Keratinocyte (primary cell): ENCODE measurements around the gene BCL2L12. TPM values are rescaled to one million over a fixed set of nuclear protein-coding genes. Genes with fewer than 3 reads are reported as not detected.

Experiments used
- DNase-seq: peaks from one replicate; pipeline ENCODE4 v3.0.0-alpha.2; 2011; ENCODE audit warnings: low read depth, missing footprints, low spot score
- FAIRE-seq: peaks from 2 replicates; lab custom pipeline; 2011; peaks lifted over from hg19 to GRCh38; lab: Jason Lieb, UNC
- H2AFZ ChIP-seq: 2 replicates; pipeline ENCODE4 v1.6.0; 2012; ENCODE audit warnings: low read length, control low read depth, inconsistent platforms; ENCODE audit not compliant: control insufficient read depth
- H3K27ac ChIP-seq: 2 replicates; pipeline ENCODE4 v1.5.1; 2011; ENCODE audit warnings: low read length; ENCODE audit not compliant: control insufficient read depth, insufficient read depth
- H3K27me3 ChIP-seq: 3 replicates; pipeline ENCODE4 v1.6.0; 2011; ENCODE audit warnings: low read length; ENCODE audit not compliant: control insufficient read depth, insufficient read depth; ENCODE audit errors: extremely low read depth
- H3K36me3 ChIP-seq, 2 experiments: 2 replicates in 1 of 2; 3 replicates in 1 of 2; pipeline ENCODE4 v1.5.1; 2011; ENCODE audit warnings: low read length in 2 of 2, mild to moderate bottlenecking in 1 of 2; ENCODE audit not compliant: control insufficient read depth in 2 of 2, insufficient read depth in 2 of 2; ENCODE audit errors: extremely low read depth in 1 of 2
- H3K4me1 ChIP-seq: 3 replicates; pipeline ENCODE4 v1.5.1; 2011; ENCODE audit warnings: low read length; ENCODE audit not compliant: control insufficient read depth, insufficient read depth; ENCODE audit errors: extremely low read depth
- H3K4me2 ChIP-seq: 3 replicates; pipeline ENCODE4 v1.6.0; 2011; ENCODE audit warnings: low read depth, low read length; ENCODE audit not compliant: control insufficient read depth, insufficient read depth; ENCODE audit errors: extremely low read depth
- H3K4me3 ChIP-seq, 3 experiments: fragments of 200-600 bp in 1 of 3; sonication (generic) in 1 of 3; 2 replicates in 2 of 3; 3 replicates in 1 of 3; pipeline ENCODE4 v1.5.1; 2011 to 2016; ENCODE audit warnings: low read length in 3 of 3, mild to moderate bottlenecking in 3 of 3, control low read depth in 2 of 3, inconsistent platforms in 1 of 3, low read depth in 1 of 3, mixed read lengths in 1 of 3, mixed run types in 1 of 3, moderate library complexity in 1 of 3; ENCODE audit not compliant: control insufficient read depth in 2 of 3, insufficient read depth in 2 of 3; ENCODE audit errors: extremely low read depth in 1 of 3
- H3K79me2 ChIP-seq: 2 replicates; pipeline ENCODE4 v1.6.0; 2012; ENCODE audit warnings: low read length; ENCODE audit not compliant: control insufficient read depth, insufficient read depth
- H3K9ac ChIP-seq: 3 replicates; pipeline ENCODE4 v1.6.0; 2011; ENCODE audit warnings: low read length; ENCODE audit not compliant: control insufficient read depth, insufficient read depth; ENCODE audit errors: extremely low read depth
- H3K9me1 ChIP-seq: 3 replicates; pipeline ENCODE4 v1.6.0; 2011; ENCODE audit warnings: low read length; ENCODE audit not compliant: control insufficient read depth, insufficient read depth; ENCODE audit errors: extremely low read depth
- H3K9me3 ChIP-seq: 2 replicates; pipeline ENCODE4 v1.5.1; 2012; ENCODE audit warnings: low read depth, low read length; ENCODE audit not compliant: control insufficient read depth
- H4K20me1 ChIP-seq: 3 replicates; pipeline ENCODE4 v1.6.0; 2011; ENCODE audit warnings: low read length; ENCODE audit not compliant: control insufficient read depth, insufficient read depth; ENCODE audit errors: extremely low read depth
- EZH2 ChIP-seq: IDR thresholded peaks from one replicate; pipeline ENCODE4 v1.6.1; 2012; ENCODE audit warnings: inconsistent platforms, mild to moderate bottlenecking, low read length, moderate library complexity
- dilution Hi-C: fragments of 300-500 bp; cut with MboI; formaldehyde crosslinking; loops from one replicate; pipeline ENCODE4 v1.7.0; 2020; ENCODE audit warnings: low sequenced_read_pairs; ENCODE audit not compliant: extremely low pct_ligation_motif_present
- polyA plus RNA-seq, 5 experiments: library from polyadenylated mRNA; depleted of rRNA in 3 of 5; stranded (reverse) in 3 of 5; stranded (forward) in 1 of 5; unstranded in 1 of 5; fragments of >200 nt; gene quantifications; 1 replicate in 1 of 5; 2 replicates in 3 of 5; 3 replicates in 1 of 5; pipeline versions ENCODE4 v1.2.1 to v1.2.3, GENCODE V29; 2011 to 2012; ENCODE audit warnings: missing spikeins in 2 of 5, low read depth in 1 of 5, low replicate concordance in 1 of 5
- TF ChIP-seq, protein P1 (sequence below), 3 experiments: IDR thresholded peaks in 1 of 3; conservative IDR thresholded peaks in 1 of 3; optimal IDR thresholded peaks in 1 of 3; 2 replicates in 2 of 3; 3 replicates in 1 of 3; pipeline versions ENCODE3 to v1.5.1; 2011; ENCODE audit warnings: low read length in 3 of 3, mild to moderate bottlenecking in 3 of 3, moderate library complexity in 2 of 3, control low read depth in 1 of 3, inconsistent platforms in 1 of 3; ENCODE audit not compliant: insufficient read depth in 2 of 3; ENCODE audit errors: extremely low read depth in 1 of 3

The BCL2L12 gene
- polyA plus RNA-seq, 1 donor (not counting 4 experiments of a cell fraction or from before 2014, with no cell fraction given), result 14.8 TPM

GRCh38 chr19:49712397-49712859, 46.7 kb downstream of the BCL2L12 start:
- TF ChIP-seq EZH2, result no peak
- TF ChIP-seq, protein P1, sequence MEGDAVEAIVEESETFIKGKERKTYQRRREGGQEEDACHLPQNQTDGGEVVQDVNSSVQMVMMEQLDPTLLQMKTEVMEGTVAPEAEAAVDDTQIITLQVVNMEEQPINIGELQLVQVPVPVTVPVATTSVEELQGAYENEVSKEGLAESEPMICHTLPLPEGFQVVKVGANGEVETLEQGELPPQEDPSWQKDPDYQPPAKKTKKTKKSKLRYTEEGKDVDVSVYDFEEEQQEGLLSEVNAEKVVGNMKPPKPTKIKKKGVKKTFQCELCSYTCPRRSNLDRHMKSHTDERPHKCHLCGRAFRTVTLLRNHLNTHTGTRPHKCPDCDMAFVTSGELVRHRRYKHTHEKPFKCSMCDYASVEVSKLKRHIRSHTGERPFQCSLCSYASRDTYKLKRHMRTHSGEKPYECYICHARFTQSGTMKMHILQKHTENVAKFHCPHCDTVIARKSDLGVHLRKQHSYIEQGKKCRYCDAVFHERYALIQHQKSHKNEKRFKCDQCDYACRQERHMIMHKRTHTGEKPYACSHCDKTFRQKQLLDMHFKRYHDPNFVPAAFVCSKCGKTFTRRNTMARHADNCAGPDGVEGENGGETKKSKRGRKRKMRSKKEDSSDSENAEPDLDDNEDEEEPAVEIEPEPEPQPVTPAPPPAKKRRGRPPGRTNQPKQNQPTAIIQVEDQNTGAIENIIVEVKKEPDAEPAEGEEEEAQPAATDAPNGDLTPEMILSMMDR (optimal IDR thresholded peaks at IDR 0.05 in 1 of 3, IDR thresholded peaks at IDR 0.05 in 1 of 3, conservative IDR thresholded peaks at IDR 0.05 in 1 of 3; ENCODE audit: extremely low read depth in 1 of 3, insufficient read depth in 2 of 3, low read length in 3 of 3), result no peak
- H3K9me1 ChIP-seq, result no peaks in the 10 kb centered on the region
- H2AFZ ChIP-seq, result no peak overlapping the region
- dilution Hi-C loops, result no loop called here
- H3K27me3 ChIP-seq, result no peaks in the 10 kb centered on the region
- H4K20me1 ChIP-seq, result no peaks in the 10 kb centered on the region
- DNase-seq (no peak), FAIRE-seq (no peak)
- H3K9me3 ChIP-seq, result no peaks in the 10 kb centered on the region
- H3K36me3 ChIP-seq, result no peaks in the 10 kb centered on the region
- no peak overlapping the region for H3K4me2 ChIP-seq
- no peaks in the 10 kb centered on the region for H3K4me1 ChIP-seq
- H3K27ac ChIP-seq, result no peak overlapping the region
- no peak overlapping the region for H3K9ac ChIP-seq
- H3K79me2 ChIP-seq, result no peaks in the 10 kb centered on the region
- H3K4me3 ChIP-seq, result no peak overlapping the region

DNA sequence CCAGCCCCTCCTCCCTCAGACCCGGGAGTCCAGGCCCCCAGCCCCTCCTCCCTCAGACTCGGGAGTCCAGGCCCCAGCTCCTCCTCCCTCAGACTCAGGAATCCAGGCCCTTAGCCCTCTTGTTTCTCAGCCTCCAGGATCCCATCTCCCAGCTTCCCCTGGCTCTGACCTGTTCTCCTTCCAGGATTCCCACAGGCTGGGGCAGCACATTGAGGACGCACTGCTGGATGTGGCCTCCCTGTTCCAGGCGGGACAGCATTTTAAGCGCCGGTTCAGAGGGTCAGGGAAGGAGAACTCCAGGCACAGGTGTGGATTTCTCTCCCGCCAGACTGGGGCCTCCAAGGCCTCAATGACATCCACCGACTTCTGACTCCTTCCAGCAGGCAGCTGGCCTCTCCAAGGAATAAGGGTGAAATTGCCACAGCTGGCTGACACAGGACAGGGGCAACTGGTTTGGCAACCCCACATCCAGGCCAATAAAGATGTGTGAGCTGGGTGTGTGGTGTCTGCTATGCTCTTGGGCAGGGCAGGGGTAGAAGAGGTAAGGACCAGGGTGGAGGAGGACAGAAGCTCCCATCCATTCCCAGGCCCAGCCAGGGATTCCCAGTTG, 47.6 kb downstream of the BCL2L12 start:
- Histone ChIP-seq H3K27ac (no peak overlapping the region), H3K36me3 (no peaks in the 10 kb centered on the region), H3K4me2 (no peak overlapping the region), H3K27me3 (no peaks in the 10 kb centered on the region), H3K79me2 (no peaks in the 10 kb centered on the region), H3K9me3 (no peaks in the 10 kb centered on the region), H4K20me1 (no peaks in the 10 kb centered on the region), H3K9ac (no peak overlapping the region), H2AFZ (no peak overlapping the region), H3K9me1 (no peaks in the 10 kb centered on the region), H3K4me1 (no peaks in the 10 kb centered on the region), H3K4me3 (no peak overlapping the region)
- TF ChIP-seq EZH2, result no peak
- TF ChIP-seq, protein P1 (optimal IDR thresholded peaks at IDR 0.05 in 1 of 3, IDR thresholded peaks at IDR 0.05 in 1 of 3, conservative IDR thresholded peaks at IDR 0.05 in 1 of 3; ENCODE audit: extremely low read depth in 1 of 3, insufficient read depth in 2 of 3, low read length in 3 of 3), result no peak
- dilution Hi-C loops, result no loop called here
- DNase-seq (no peak), FAIRE-seq (no peak)
